Measurements from ENCODE around the gene HDAC11. TPM values are rescaled to one million over a fixed set of nuclear protein-coding genes. Genes with fewer than 3 reads are reported as not detected.
A peak's percentile ranks its signal among the peaks of the same experiment; 100 is the strongest.

HDAC11 gene
- total RNA-seq, 1 donor from 2014 or later, result 8.8 TPM

GRCh38 chr3:13487403-13487802 is 7.3 kb downstream of the HDAC11 start:
- no peak overlapping the region for H3K4me3 ChIP-seq (ENCODE audit: low read depth, low read length)
- TF ChIP-seq, protein P1, sequence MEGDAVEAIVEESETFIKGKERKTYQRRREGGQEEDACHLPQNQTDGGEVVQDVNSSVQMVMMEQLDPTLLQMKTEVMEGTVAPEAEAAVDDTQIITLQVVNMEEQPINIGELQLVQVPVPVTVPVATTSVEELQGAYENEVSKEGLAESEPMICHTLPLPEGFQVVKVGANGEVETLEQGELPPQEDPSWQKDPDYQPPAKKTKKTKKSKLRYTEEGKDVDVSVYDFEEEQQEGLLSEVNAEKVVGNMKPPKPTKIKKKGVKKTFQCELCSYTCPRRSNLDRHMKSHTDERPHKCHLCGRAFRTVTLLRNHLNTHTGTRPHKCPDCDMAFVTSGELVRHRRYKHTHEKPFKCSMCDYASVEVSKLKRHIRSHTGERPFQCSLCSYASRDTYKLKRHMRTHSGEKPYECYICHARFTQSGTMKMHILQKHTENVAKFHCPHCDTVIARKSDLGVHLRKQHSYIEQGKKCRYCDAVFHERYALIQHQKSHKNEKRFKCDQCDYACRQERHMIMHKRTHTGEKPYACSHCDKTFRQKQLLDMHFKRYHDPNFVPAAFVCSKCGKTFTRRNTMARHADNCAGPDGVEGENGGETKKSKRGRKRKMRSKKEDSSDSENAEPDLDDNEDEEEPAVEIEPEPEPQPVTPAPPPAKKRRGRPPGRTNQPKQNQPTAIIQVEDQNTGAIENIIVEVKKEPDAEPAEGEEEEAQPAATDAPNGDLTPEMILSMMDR (conservative IDR thresholded peaks at IDR 0.05; ENCODE audit: low read depth, low read length), result no peak
- no peak for DNase-seq (ENCODE audit: low read depth)

GRCh38 chr3:13491206-13491974 is 11.3 kb downstream of the HDAC11 start:
- DNase-seq (ENCODE audit: low read depth), result no peak
- TF ChIP-seq, protein P1 (conservative IDR thresholded peaks at IDR 0.05; ENCODE audit: low read depth, low read length), result no peak
- no peak overlapping the region for H3K4me3 ChIP-seq (ENCODE audit: low read depth, low read length)

- TF ChIP-seq, protein P1 (conservative IDR thresholded peaks at IDR 0.05; ENCODE audit: low read depth, low read length), result no peak
- no peak for DNase-seq (ENCODE audit: low read depth)
- no peak overlapping the region for H3K4me3 ChIP-seq (ENCODE audit: low read depth, low read length)
Measured at GRCh38 chr3:13492048-13492447, 11.9 kb downstream of the HDAC11 start.

GRCh38 chr3:13492976-13493866 is 13.1 kb downstream of the HDAC11 start:
- H3K4me3 ChIP-seq (ENCODE audit: low read depth, low read length), result no peak overlapping the region
- TF ChIP-seq, protein P1 (conservative IDR thresholded peaks at IDR 0.05; ENCODE audit: low read depth, low read length), result no peak
- no peak for DNase-seq (ENCODE audit: low read depth)

DNA sequence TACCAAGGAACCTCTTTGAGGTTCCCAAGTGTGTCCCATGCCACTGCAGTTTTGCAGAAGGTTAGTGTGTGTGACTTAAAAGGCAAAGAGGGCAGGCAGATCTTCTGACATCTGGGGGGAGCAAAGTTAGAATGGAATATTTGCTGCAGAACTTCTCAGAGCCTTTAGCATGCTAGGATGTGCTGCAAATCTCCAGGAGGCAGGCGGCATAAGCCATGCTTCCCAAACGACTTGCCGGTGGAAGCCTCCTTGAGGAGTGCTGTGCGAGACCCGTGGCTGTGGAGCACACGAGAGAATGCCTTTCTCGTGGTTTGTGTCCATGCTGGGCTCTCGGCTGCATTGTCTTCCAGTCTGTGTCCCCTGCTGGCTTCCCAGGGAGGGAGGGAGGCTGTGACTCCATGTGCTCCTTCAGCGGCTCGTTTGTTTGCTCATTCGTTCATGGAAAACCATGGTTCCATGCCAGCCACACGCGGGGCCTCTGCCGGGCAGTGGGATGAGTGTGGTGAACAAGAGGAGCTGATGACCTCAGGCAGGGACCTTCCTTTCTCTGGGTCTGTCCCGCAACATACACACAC is 13.8 kb downstream of the HDAC11 start:
- H3K4me3 ChIP-seq (ENCODE audit: low read depth, low read length), result no peak overlapping the region
- DNase-seq (ENCODE audit: low read depth), result no peak
- TF ChIP-seq, protein P1 (conservative IDR thresholded peaks at IDR 0.05; ENCODE audit: low read depth, low read length), result no peak

GRCh38 chr3:13494463-13495350 is 14.6 kb downstream of the HDAC11 start:
- no peak for DNase-seq (ENCODE audit: low read depth)
- no peak overlapping the region for H3K4me3 ChIP-seq (ENCODE audit: low read depth, low read length)
- TF ChIP-seq, protein P1 (conservative IDR thresholded peaks at IDR 0.05; ENCODE audit: low read depth, low read length), result peak; percentile 63
